ENCODE measurements around the gene SELENOF. TPM values are rescaled to one million over a fixed set of nuclear protein-coding genes. Genes with fewer than 3 reads are reported as not detected.

SELENOF gene
- total RNA-seq, 2 donors from 2014 or later = 137 to 175 TPM

DNA sequence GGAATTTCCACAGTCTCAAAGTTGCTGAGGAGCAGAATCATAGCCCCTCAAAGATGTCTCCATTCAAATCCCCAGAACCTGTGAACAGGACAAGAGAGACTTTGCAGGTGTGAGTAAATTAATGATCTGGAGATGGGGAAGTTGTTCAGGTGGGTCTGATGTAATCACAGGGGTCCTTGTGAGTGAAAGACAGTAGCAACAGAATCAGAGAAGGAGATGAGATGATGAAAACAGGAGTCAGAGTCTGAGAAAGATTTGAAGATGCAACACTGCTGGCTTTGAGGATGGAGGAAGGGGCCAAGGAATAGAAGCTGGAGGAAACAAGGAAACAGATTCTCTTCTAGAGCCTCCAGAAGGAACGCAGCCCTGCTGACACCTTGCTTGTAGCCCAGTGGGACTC, 81.5 kb downstream of the SELENOF start:
- WGBS = 84% methylated on average over 1 of the region's 1 CpG
- TF ChIP-seq POLR2AphosphoS5 (IDR thresholded peaks at IDR 0.05) = no peak
- no peak for TF ChIP-seq POLR2A (IDR thresholded peaks at IDR 0.05)
- TF ChIP-seq, protein P1, sequence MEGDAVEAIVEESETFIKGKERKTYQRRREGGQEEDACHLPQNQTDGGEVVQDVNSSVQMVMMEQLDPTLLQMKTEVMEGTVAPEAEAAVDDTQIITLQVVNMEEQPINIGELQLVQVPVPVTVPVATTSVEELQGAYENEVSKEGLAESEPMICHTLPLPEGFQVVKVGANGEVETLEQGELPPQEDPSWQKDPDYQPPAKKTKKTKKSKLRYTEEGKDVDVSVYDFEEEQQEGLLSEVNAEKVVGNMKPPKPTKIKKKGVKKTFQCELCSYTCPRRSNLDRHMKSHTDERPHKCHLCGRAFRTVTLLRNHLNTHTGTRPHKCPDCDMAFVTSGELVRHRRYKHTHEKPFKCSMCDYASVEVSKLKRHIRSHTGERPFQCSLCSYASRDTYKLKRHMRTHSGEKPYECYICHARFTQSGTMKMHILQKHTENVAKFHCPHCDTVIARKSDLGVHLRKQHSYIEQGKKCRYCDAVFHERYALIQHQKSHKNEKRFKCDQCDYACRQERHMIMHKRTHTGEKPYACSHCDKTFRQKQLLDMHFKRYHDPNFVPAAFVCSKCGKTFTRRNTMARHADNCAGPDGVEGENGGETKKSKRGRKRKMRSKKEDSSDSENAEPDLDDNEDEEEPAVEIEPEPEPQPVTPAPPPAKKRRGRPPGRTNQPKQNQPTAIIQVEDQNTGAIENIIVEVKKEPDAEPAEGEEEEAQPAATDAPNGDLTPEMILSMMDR (IDR thresholded peaks at IDR 0.05) = no peak

DNA sequence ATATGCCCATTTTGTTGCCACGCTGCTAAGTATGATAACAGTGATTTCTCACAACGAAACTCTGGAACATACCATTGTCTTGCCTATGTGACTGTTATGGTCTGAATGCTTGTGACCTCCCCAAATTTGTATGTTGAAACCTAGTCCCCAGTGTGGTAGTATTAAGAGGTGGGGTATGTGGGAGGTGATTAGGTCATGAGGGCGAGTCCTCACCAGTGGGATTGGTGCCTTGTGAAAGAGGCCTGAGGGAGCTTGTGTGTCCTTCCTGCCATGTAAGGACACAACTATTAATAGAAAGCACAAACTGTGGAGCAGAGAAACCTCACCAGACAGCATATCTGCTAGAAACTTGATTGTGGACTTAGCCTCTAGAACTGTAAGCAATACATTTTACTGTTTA, 84.6 kb downstream of the SELENOF start:
- intact Hi-C loops (cut with DNase I) = no loop called here
- Histone ChIP-seq H3K27ac (no peak overlapping the region), H3K4me3 (no peak overlapping the region), H3K9me3 (no peaks in the 10 kb centered on the region), H3K4me1 (replicated peaks) (no peaks in the 10 kb centered on the region), H3K27me3 (replicated peaks; ENCODE audit: insufficient read depth) (no peaks in the 10 kb centered on the region), H3K36me3 (no peaks in the 10 kb centered on the region)
- TF ChIP-seq, protein P1 (IDR thresholded peaks at IDR 0.05) = no peak
- TF ChIP-seq POLR2AphosphoS5 (IDR thresholded peaks at IDR 0.05) (no peak), POLR2A (IDR thresholded peaks at IDR 0.05) (no peak)
- 96% methylated on average over 3 of the region's 3 CpGs for WGBS
- DNase-seq (ENCODE audit: low spot score) = no peak

More for the DNA sequence above, 81.5 kb downstream of the SELENOF start:
- Histone ChIP-seq H3K36me3 (no peaks in the 10 kb centered on the region), H3K27ac (no peak overlapping the region), H3K27me3 (replicated peaks; ENCODE audit: insufficient read depth) (no peaks in the 10 kb centered on the region), H3K9me3 (no peaks in the 10 kb centered on the region), H3K4me3 (no peak overlapping the region), H3K4me1 (replicated peaks) (no peaks in the 10 kb centered on the region)
- DNase-seq (ENCODE audit: low spot score) = no peak
- intact Hi-C loops (cut with DNase I) = loop anchor here (2.0 to 10.0 kb wide), 4 partner anchors 80 to 252 kb away; partner anchors contain the start of genes HS2ST1, SELENOF and SH3GLB1

DNA sequence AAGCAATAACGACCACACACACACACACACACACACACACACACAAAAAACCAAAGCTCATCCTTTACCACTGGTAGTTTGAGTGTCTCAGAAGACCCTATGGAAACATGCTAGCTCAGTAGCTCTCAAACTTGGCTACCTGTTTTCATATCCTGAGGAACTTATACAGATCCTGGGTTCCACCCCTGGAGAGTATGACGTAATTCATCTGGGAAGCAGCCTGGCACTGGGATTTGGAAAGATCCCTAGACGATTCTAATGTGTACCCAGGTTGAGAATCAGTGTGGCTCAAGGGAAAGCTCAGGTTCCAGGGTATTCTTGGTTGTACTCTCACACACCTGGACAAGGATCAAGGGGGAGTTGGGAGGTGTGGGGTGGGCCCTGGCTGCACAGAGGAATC, 85.9 kb downstream of the SELENOF start:
- Histone ChIP-seq H3K27me3 (replicated peaks; ENCODE audit: insufficient read depth) (no peaks in the 10 kb centered on the region), H3K4me1 (replicated peaks) (no peaks in the 10 kb centered on the region), H3K36me3 (no peaks in the 10 kb centered on the region), H3K27ac (no peak overlapping the region), H3K4me3 (no peak overlapping the region), H3K9me3 (no peaks in the 10 kb centered on the region)
- intact Hi-C loops (cut with DNase I) = no loop called here
- no peak for DNase-seq (ENCODE audit: low spot score)
- TF ChIP-seq POLR2AphosphoS5 (IDR thresholded peaks at IDR 0.05) (no peak), POLR2A (IDR thresholded peaks at IDR 0.05) (no peak)
- TF ChIP-seq, protein P1 (IDR thresholded peaks at IDR 0.05) = no peak
- WGBS = 63% methylated on average over 3 of the region's 3 CpGs

DNA sequence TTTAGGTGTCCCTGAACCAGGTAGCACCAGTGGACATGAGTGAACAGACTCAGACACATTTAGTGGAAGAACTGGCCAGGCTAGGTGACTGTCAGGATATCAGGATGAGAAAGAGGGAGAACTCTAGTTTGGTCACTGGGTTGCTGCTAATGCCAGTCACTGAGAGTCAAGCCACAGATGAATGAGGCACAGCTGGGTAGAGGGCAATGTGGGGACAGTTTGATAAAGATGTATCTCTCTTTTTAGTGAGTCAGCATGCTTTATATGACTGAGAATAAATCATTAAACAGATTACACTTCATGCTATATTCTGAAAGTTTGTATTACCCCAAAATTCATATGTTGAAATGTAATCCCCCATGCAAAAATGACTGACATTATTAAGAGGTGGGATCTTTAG, 87.1 kb downstream of the SELENOF start:
- no peak for DNase-seq (ENCODE audit: low spot score)
- no peaks in the 10 kb centered on the region for H3K9me3 ChIP-seq
- H3K27ac ChIP-seq = no peak overlapping the region
- H3K27me3 ChIP-seq (replicated peaks; ENCODE audit: insufficient read depth) = no peaks in the 10 kb centered on the region
- TF ChIP-seq POLR2A (IDR thresholded peaks at IDR 0.05) (no peak), POLR2AphosphoS5 (IDR thresholded peaks at IDR 0.05) (no peak)
- TF ChIP-seq, protein P1 (IDR thresholded peaks at IDR 0.05) = no peak
- H3K36me3 ChIP-seq = no peaks in the 10 kb centered on the region
- H3K4me1 ChIP-seq (replicated peaks) = no peaks in the 10 kb centered on the region
- intact Hi-C loops (cut with DNase I) = no loop called here
- H3K4me3 ChIP-seq = no peak overlapping the region

DNA sequence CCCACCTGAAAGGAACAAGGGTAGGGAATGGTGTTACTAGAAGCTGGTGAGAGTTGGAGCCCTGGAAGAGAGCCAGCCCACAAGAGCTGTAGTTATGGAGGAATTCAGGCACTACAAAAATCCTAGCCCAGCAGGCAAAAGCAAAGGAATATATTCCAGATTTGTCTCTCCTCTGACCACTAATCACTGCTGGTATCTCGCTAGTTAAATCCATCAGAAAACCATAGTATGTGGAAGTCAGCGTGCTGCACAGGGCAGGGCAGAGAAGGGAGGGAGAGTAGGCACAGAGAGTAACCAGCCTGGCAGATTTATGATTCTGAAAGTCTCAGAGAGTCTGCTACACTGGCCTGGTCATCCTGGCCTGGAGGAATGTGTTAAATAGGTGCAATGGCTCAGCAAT, 88.6 kb downstream of the SELENOF start:
- Histone ChIP-seq H3K4me3 (no peak overlapping the region), H3K4me1 (replicated peaks) (no peaks in the 10 kb centered on the region), H3K36me3 (no peaks in the 10 kb centered on the region), H3K9me3 (no peaks in the 10 kb centered on the region), H3K27me3 (replicated peaks; ENCODE audit: insufficient read depth) (no peaks in the 10 kb centered on the region), H3K27ac (no peak overlapping the region)
- 45% methylated on average over 2 of the region's 2 CpGs for WGBS
- intact Hi-C loops (cut with DNase I) = no loop called here
- TF ChIP-seq POLR2A (IDR thresholded peaks at IDR 0.05) (no peak), POLR2AphosphoS5 (IDR thresholded peaks at IDR 0.05) (no peak)
- TF ChIP-seq, protein P1 (IDR thresholded peaks at IDR 0.05) = no peak
- no peak for DNase-seq (ENCODE audit: low spot score)
